Breast epithelium (tissue), 3 donors: ENCODE measurements around the gene CDC14A.

ENCODE experiments used
- CTCF ChIP-seq, 3 donors: fragments of 450-650 bp; IDR thresholded peaks; one replicate each; pipeline ENCODE4 v1.5.1; 2016 to 2017; ENCODE audit warnings: antibody characterized with exemption in 3 of 3, mild to moderate bottlenecking in 3 of 3, moderate library complexity in 3 of 3
- POLR2A ChIP-seq: fragments of 450-650 bp; IDR thresholded peaks from one replicate; pipeline ENCODE4 v1.6.1; 2016; ENCODE audit warnings: antibody characterized with exemption, mild to moderate bottlenecking, moderate library complexity
- POLR2AphosphoS5 ChIP-seq, 3 donors: sonication (generic); formaldehyde crosslinking; IDR thresholded peaks; one replicate each; pipeline ENCODE4 v1.6.1; 2017; ENCODE audit warnings: antibody characterized with exemption in 3 of 3

GRCh38 chr1:100422065-100422464 is 69.8 kb downstream of the CDC14A start:
- TF ChIP-seq CTCF (IDR thresholded peaks at IDR 0.05) (no peak), POLR2AphosphoS5 (IDR thresholded peaks at IDR 0.05) (no peak), POLR2A (no peak)
